HepG2 (cell line): Measurements from ENCODE around the gene CDC34. TPM values are rescaled to one million over a fixed set of nuclear protein-coding genes. Genes with fewer than 3 reads are reported as not detected.

Source experiments
- ADNP ChIP-seq: sonication (generic); formaldehyde crosslinking; IDR thresholded peaks from 2 replicates; pipeline ENCODE4 v1.4.0; 2020; ENCODE audit warnings: missing genetic modification reagents
- ARNTL ChIP-seq: sonication (generic); formaldehyde crosslinking; IDR thresholded peaks from 2 replicates; pipeline ENCODE4 v1.4.0; 2020; ENCODE audit warnings: mild to moderate bottlenecking, missing genetic modification reagents
- HDAC2 ChIP-seq: sonication (generic); formaldehyde crosslinking; IDR thresholded peaks from 2 replicates; pipeline ENCODE4 v1.4.0; 2020; ENCODE audit warnings: missing genetic modification reagents
- PRDM4 ChIP-seq: sonication (generic); formaldehyde crosslinking; IDR thresholded peaks from 2 replicates; pipeline ENCODE4 v1.9.0; 2021; ENCODE audit warnings: missing genetic modification reagents, borderline replicate concordance
- RAD21 ChIP-seq: fragments of 450-650 bp; formaldehyde crosslinking; IDR thresholded peaks from 2 replicates; pipeline ENCODE4 v1.5.0; 2020; ENCODE audit warnings: mild to moderate bottlenecking
- RARG ChIP-seq: sonication (generic); formaldehyde crosslinking; IDR thresholded peaks from 2 replicates; pipeline ENCODE4 v1.4.0; 2020; ENCODE audit warnings: low read depth, mild to moderate bottlenecking, missing genetic modification reagents
- SMAD9 ChIP-seq: sonication (generic); formaldehyde crosslinking; IDR thresholded peaks from 2 replicates; pipeline ENCODE4 v1.5.1; 2020; ENCODE audit warnings: mild to moderate bottlenecking, missing genetic modification reagents
- TARDBP ChIP-seq: sonication (generic); formaldehyde crosslinking; IDR thresholded peaks from 2 replicates; pipeline ENCODE4 v1.8.0; 2022; ENCODE audit warnings: mild to moderate bottlenecking, missing genetic modification reagents
- TCF12 ChIP-seq, 2 experiments: fragments of 450-650 bp in 1 of 2; sonication (generic) in 1 of 2; formaldehyde crosslinking in 1 of 2; IDR thresholded peaks; 2 replicates each; pipeline versions ENCODE4 v1.6.1 to v1.8.0; 2017 to 2022; ENCODE audit warnings: antibody characterized with exemption in 1 of 2, mild to moderate bottlenecking in 1 of 2, missing genetic modification reagents in 1 of 2, moderate library complexity in 1 of 2
- TFDP2 ChIP-seq: sonication (generic); formaldehyde crosslinking; IDR thresholded peaks from 2 replicates; pipeline ENCODE4 v1.4.0; 2020; ENCODE audit warnings: missing genetic modification reagents
- ZBTB39 ChIP-seq: sonication (generic); formaldehyde crosslinking; IDR thresholded peaks from 2 replicates; pipeline ENCODE4 v1.5.0; 2020; ENCODE audit warnings: missing genetic modification reagents
- ZFP1 ChIP-seq: IDR thresholded peaks from 2 replicates; pipeline ENCODE4 v1.6.1; 2016
- ZNF512B ChIP-seq: sonication (generic); formaldehyde crosslinking; IDR thresholded peaks from 2 replicates; pipeline ENCODE4 v1.5.1; 2020; ENCODE audit warnings: missing genetic modification reagents, mild to moderate bottlenecking, borderline replicate concordance
- ZNF563 ChIP-seq: sonication (generic); formaldehyde crosslinking; IDR thresholded peaks from 2 replicates; pipeline ENCODE4 v1.8.0; 2022; ENCODE audit warnings: mild to moderate bottlenecking, moderate library complexity, missing genetic modification reagents
- ZNF576 ChIP-seq: sonication (generic); formaldehyde crosslinking; IDR thresholded peaks from 2 replicates; pipeline ENCODE4 v1.4.0; 2020; ENCODE audit warnings: mild to moderate bottlenecking, missing genetic modification reagents
- ZNF597 ChIP-seq: sonication (generic); formaldehyde crosslinking; IDR thresholded peaks from 2 replicates; pipeline ENCODE4 v1.5.0; 2020; ENCODE audit warnings: missing genetic modification reagents
- ZNF605 ChIP-seq: sonication (generic); formaldehyde crosslinking; IDR thresholded peaks from 2 replicates; pipeline ENCODE4 v1.8.0; 2022; ENCODE audit warnings: mild to moderate bottlenecking, missing genetic modification reagents
- ZNF614 ChIP-seq: IDR thresholded peaks from 2 replicates; pipeline ENCODE4 v1.6.1; 2018; ENCODE audit warnings: missing biosample characterization, missing genetic modification reagents, inconsistent platforms, borderline replicate concordance
- ZNF619 ChIP-seq: sonication (generic); formaldehyde crosslinking; IDR thresholded peaks from 2 replicates; pipeline ENCODE4 v1.4.0; 2020; ENCODE audit warnings: mild to moderate bottlenecking, missing genetic modification reagents
- polyA plus RNA-seq, 8 experiments: library from polyadenylated mRNA; depleted of rRNA in 3 of 8; stranded (reverse) in 7 of 8; unstranded in 1 of 8; fragments of >200 nt; fragmentation: Illumina TruSeq in 4 of 8; extraction: Trizol in 4 of 8; gene quantifications; 2 replicates each; pipeline versions ENCODE4 v1.2.1 to v1.2.3, GENCODE V29; 2011 to 2016; ENCODE audit warnings: low read depth in 4 of 8, missing spikeins in 1 of 8, mixed read lengths in 1 of 8; ENCODE audit not compliant: insufficient read depth in 1 of 8
- total RNA-seq, 5 experiments: library from RNA; depleted of rRNA; stranded (reverse); fragments of >200 nt; fragmentation: Illumina TruSeq; extraction: Trizol; gene quantifications; 2 replicates each; pipeline ENCODE4 v1.2.3, GENCODE V29; 2016; ENCODE audit warnings: low read depth in 1 of 5

Gene CDC34
- total and polyA plus RNA-seq, 2 of the 13 experiments (the other 11 are each of a cell fraction or from before 2014, with no cell fraction given), result 138 to 150 TPM

GRCh38 chr19:485583-486236 is 45.9 kb upstream of the CDC34 start (continued):
- no peak for TF ChIP-seq ZBTB39
- no peak for TF ChIP-seq TFDP2 (CRISPR knock-in tag)
- TF ChIP-seq ZNF576 (CRISPR knock-in tag), result no peak
- TF ChIP-seq ZNF563 (CRISPR knock-in tag), result 0 out of 2 replicates have a peak, but pooled peaks have one; percentile 22
- no peak for TF ChIP-seq ZNF619 (CRISPR knock-in tag)
- no peak for TF ChIP-seq ZFP1 (CRISPR knock-in tag)
- 0 out of 2 replicates have a peak, but pooled peaks have one; percentile 41 for TF ChIP-seq TARDBP (CRISPR knock-in tag)
- peak; percentile 57; the same call in 1 of the 2 replicates for TF ChIP-seq HDAC2 (CRISPR knock-in tag)
- no peak for TF ChIP-seq ZNF512B (CRISPR knock-in tag)
- no peak for TF ChIP-seq RARG (CRISPR knock-in tag)
- TF ChIP-seq ADNP (CRISPR knock-in tag), result no peak
- no peak for TF ChIP-seq ARNTL (CRISPR knock-in tag)
- TF ChIP-seq SMAD9 (CRISPR knock-in tag), result no peak
- TF ChIP-seq ZNF605 (CRISPR knock-in tag), result no peak
- TF ChIP-seq PRDM4 (CRISPR knock-in tag), result no peak
- TF ChIP-seq ZNF597, result no peak
- no peak for TF ChIP-seq TCF12 (IDR thresholded peaks at IDR 0.05)
- 0 out of 2 replicates have a peak, but pooled peaks have one; percentile 73 for TF ChIP-seq TCF12 (CRISPR knock-in tag; IDR thresholded peaks at IDR 0.05)
- TF ChIP-seq RAD21, result no peak; the same call in 1 of the 2 replicates
- peak; percentile 39; the same call in 1 of the 2 replicates for TF ChIP-seq ZNF614 (CRISPR knock-in tag)
